ENCODE results near the gene NRBP1. TPM values are rescaled to one million over a fixed set of nuclear protein-coding genes. Genes with fewer than 3 reads are reported as not detected.
"Not testable (repeated sequence)": the region's sequence is repeated elsewhere in the genome, so short reads cannot be mapped to it uniquely, and the experiment has no call there.

The NRBP1 gene
- total RNA-seq, 2 donors from 2014 or later, result 138 to 150 TPM

DNA sequence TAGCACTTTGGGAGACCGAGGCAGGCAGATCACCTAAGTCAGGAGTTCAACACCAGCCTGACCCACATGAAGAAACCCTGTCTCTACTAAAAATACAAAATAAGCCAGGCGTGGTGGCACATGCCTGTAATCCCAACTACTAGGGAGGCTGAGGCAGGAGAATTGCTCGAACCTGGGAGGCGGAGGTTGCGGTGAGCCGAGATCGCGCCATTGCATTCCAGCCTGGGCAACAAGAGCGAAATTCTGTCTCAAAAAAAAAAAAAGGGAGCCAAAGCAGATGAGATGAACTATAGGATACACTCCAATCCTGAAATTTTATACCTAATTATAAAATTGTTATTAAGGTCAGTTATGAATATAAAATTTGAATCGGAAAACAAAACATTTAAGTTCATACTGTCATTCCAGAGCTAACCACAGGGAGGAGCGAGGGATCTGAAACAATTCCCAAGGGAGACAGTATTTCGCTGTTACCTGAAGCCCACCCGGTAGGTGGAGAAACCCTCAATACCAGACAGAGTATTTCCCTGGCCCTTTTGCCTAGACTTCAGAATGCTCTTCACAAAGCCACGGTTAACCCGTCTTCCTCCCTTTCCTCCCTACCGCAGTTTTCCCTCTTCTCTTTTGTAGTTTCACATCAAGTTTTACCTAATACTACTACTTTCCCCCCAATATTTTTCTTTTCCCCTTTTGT, 20.5 kb upstream of the NRBP1 start:
- DNase-seq (no peak), ATAC-seq (no peak)
- Mint-ChIP-seq H3K27ac (peak overlapping the region; percentile 76), H3K4me3 (peak overlapping the region; percentile 88), H3K36me3 (ENCODE audit: low read depth) (peaks cover 1% of the 10 kb centered on the region), H3K4me1 (peaks cover 33% of the 10 kb centered on the region), H3K27me3 (peaks cover 9% of the 10 kb centered on the region)
- H3K9me3 ChIP-seq (ENCODE audit: control insufficient read depth, low read length, poor library complexity, severe bottlenecking), result no peaks in the 10 kb centered on the region

DNA sequence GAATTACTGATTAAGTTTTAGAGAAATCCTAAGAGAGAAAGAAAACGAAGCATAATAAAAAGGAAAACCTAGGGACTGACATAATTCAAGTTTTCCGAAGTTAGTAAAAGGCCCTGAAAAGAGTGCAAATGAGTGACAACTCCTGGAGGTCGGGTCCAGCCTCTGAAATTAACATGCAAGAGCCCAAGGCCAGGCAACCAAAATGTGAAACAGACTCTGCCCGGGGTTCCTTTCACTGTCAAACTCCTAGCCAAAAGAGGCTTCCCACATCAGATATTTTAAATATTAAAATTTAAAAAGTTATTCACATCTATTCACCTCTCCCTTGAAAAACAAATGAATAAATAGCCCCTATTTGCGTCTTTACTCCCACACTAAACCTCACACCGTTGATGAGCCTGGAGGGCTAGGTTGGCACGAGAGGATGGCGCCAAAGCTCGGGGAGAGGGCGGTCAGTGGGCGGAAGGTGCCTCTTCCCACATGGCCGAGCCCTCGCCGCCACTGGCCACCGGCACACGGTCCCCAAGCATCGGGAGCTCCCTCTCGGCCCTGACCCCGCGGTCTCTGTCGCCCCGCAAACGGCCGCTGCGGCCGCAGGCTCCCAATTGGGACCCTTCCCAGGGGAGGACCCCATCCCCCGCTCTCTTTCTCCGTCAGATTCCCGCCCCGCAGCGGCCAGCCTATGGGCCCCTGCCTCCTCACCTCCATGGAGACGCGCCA, 19.7 kb upstream of the NRBP1 start:
- H3K4me1 Mint-ChIP-seq, result peaks cover 30% of the 10 kb centered on the region

DNA sequence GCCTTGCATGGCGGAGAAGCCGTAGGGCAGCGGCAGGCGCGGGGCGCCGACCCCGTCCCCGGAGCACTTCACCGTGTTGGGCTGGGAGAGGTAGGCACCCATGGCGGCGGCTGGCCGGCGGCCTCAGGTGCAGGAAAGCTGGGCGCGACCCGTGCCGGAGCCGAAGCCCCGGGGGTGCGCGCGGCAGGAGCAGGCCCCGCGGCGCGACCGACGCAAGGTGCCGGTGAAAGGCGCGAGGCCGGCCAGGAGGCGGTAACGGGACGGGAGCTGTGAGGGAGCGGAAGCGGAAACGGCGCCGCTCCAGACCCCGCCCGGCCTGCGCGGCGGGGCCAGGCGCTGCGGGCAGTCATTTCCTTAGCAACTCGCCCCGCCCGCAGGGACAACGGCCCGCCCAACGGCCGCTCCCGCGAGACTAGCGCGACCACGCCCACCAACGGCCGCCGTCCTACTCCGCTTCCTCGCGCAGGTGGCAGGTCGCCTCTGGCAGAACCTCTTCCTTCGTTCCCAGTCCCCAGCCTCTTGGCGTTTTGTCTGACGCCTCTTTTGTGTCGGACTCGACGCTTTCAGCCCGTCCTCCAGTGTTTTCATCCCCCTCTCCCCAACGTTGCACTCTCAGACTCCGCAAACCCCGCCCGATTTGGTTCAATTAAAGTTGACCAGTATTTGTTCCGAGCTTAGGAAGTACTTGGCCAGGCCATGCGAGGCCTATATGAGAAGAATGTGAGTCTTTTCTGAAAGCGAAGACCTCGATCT, 18.9 kb upstream of the NRBP1 start, which contains the start of gene PPM1G:
Gene PPM1G (minus strand): TSS at position 271 of the 753 bp plus-strand sequence. CDS start 169 bp downstream, at position 102.
- ATAC-seq (peak; percentile 98), DNase-seq (peak; percentile 94 to 97 (median 95))
- H3K4me3 Mint-ChIP-seq, result peak within 1 kb of the TSS; percentile 88
- peaks cover 30% of the 10 kb centered on the region for H3K4me1 Mint-ChIP-seq
- H3K27me3 Mint-ChIP-seq, result peaks cover 10% of the 10 kb centered on the region
- no peaks in the 10 kb centered on the region for H3K9me3 ChIP-seq (ENCODE audit: control insufficient read depth, low read length, poor library complexity, severe bottlenecking)
- peak within 1 kb of the TSS; percentile 76 for H3K27ac Mint-ChIP-seq
- H3K36me3 Mint-ChIP-seq (ENCODE audit: low read depth), result peaks cover 2% of the 10 kb centered on the region

More for the DNA sequence above, 19.7 kb upstream of the NRBP1 start:
- Mint-ChIP-seq H3K27ac (peak overlapping the region; percentile 76), H3K4me3 (peak overlapping the region; percentile 88), H3K27me3 (peaks cover 10% of the 10 kb centered on the region), H3K36me3 (ENCODE audit: low read depth) (peaks cover 2% of the 10 kb centered on the region)
- H3K9me3 ChIP-seq (ENCODE audit: control insufficient read depth, low read length, poor library complexity, severe bottlenecking), result no peaks in the 10 kb centered on the region
- peak; percentile 2 for ATAC-seq
- no peak for DNase-seq

DNA sequence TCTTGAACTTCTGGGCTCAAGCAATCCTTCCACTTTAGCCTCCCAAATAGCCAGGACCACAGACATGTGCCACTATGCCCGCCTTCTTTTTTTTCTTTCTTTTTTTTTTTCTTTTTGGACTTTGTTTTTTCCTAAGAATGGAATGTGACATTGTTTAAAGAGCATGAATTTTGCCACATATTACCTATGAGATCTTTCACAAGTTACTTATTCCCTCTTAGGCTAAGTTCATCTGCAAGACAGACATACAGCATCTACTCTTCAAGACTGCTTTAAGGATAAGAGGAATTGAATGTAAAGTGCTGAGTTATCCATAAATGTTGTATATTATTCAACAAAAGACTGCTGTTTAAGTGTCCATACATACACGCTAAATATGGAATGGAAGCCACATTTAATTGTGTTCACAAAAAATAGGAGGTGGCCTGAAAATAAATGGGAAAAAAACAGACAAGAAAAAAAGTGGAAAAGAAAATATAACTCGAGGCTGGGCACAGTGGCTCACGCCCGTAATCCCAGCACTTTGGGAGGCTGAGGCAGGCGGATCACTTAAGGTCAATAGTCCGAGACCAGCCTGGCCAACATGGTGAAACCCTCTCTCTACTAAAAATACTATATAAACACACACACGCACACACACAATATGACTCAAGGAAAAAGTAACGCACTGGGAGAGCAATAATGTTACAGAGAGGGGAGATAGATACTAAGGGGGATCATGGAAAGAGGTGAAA, 15.8 kb upstream of the NRBP1 start:
- Mint-ChIP-seq H3K27me3 (peaks cover 10% of the 10 kb centered on the region), H3K4me1 (peaks cover 16% of the 10 kb centered on the region), H3K27ac (no peak overlapping the region), H3K4me3 (no peak overlapping the region), H3K36me3 (ENCODE audit: low read depth) (peaks cover 2% of the 10 kb centered on the region)
- no peak for DNase-seq
- no peaks in the 10 kb centered on the region for H3K9me3 ChIP-seq (ENCODE audit: control insufficient read depth, low read length, poor library complexity, severe bottlenecking)
- ATAC-seq, result no peak

DNA sequence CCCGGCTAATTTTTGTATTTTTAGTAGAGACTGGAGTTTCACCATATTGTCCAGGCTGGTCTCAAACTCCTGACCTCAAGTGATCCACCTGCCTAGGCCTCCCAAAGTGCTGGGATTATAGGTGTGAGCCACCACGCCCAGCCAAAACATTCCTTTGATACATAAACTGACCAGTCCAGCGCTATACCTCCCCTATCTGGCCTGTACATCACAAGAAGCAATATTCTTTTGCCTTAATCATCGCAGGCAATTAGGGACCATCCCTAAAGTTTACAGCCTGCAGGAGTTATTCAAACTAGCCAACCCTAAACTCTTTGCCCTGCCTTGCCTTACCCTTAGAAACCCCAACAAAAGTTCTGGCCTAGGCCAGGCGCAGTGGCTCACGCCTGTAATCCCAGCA, 12.3 kb upstream of the NRBP1 start:
- Mint-ChIP-seq H3K4me1 (peaks cover 2% of the 10 kb centered on the region), H3K4me3 (no peak overlapping the region), H3K27ac (no peak overlapping the region), H3K36me3 (ENCODE audit: low read depth) (peaks cover 2% of the 10 kb centered on the region), H3K27me3 (peaks cover 10% of the 10 kb centered on the region)
- H3K9me3 ChIP-seq (ENCODE audit: control insufficient read depth, low read length, poor library complexity, severe bottlenecking), result no peaks in the 10 kb centered on the region
- ATAC-seq, result no peak
- DNase-seq, result no peak

DNA sequence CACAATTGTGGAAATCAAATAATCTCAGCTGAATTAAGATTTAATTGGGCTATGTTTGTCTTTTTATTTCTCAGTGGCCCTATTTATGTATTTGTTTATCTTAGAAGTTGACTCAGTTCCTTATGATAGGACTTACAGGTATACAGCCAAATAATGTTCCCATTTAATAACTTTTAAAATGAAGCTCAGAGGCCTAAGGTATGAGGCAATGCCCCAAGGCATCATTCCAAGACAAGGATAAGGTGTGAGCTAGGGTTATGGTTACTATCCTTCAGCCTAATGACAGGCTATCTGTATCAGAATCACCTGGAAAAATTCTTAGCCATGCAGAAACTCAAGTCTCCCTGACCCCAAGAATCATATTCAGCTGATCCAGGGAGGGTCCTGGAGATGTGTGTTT, 7.4 kb upstream of the NRBP1 start:
- Mint-ChIP-seq H3K36me3 (ENCODE audit: low read depth) (no peaks in the 10 kb centered on the region), H3K27ac (no peak overlapping the region), H3K4me3 (no peak overlapping the region), H3K27me3 (no peaks in the 10 kb centered on the region), H3K4me1 (peaks cover 2% of the 10 kb centered on the region)
- DNase-seq (no peak), ATAC-seq (no peak)
- no peaks in the 10 kb centered on the region for H3K9me3 ChIP-seq (ENCODE audit: control insufficient read depth, low read length, poor library complexity, severe bottlenecking)

DNA sequence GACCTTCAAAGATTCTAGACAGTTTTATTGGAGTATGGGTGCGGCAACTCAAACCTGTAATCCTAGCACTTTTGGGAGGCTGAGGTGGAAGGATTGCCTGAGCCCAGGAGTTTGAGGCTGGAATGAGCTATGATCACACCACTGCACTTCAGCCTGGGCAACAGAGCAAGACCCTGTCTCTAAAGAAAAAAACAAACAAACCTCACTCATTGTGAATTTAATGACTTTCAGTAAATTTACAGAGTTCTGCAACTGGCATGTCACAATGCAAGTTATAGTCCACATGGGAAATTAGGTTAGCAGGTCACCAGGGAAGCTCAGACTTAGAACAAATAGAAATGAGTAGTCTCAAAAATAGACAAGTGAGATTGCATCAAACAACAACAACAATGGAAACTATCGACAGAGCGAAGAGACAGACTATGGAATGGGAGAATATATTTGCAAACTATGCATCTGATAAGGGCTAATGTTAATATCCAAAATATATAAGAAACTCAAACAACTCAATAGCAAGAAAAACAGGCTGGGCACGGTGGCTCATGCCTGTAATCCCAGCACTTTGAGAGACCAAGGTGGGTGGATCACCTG, 6.7 kb upstream of the NRBP1 start:
- H3K4me3 Mint-ChIP-seq, result no peak overlapping the region
- DNase-seq, result no peak
- no peak for ATAC-seq
- peaks cover 2% of the 10 kb centered on the region for H3K4me1 Mint-ChIP-seq
- H3K27me3 Mint-ChIP-seq, result no peaks in the 10 kb centered on the region
- no peak overlapping the region for H3K27ac Mint-ChIP-seq
- no peaks in the 10 kb centered on the region for H3K9me3 ChIP-seq (ENCODE audit: control insufficient read depth, low read length, poor library complexity, severe bottlenecking)
- H3K36me3 Mint-ChIP-seq (ENCODE audit: low read depth), result no peaks in the 10 kb centered on the region

DNA sequence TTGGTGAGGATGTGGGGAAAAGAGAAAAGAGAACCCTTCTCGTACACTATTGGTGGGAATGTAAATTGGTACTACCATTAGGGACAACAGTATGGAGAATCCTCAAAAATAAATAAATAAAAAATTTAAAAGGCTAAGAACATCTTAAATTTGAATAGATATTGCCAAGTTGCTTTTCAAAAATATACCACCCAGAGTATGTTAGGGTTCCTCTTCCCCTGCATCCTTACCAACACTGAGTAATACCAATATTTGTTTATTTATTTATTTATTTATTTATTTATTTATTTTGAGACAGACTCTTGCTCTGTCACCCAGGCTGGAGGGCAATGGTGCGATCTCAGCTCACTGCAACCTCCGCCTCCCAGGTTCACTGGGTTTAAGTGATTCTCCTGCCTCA, 5.5 kb upstream of the NRBP1 start:
- DNase-seq (no peak), ATAC-seq (no peak)
- Mint-ChIP-seq H3K4me3 (no peak overlapping the region), H3K4me1 (peaks cover 6% of the 10 kb centered on the region), H3K27ac (no peak overlapping the region), H3K27me3 (no peaks in the 10 kb centered on the region), H3K36me3 (ENCODE audit: low read depth) (no peaks in the 10 kb centered on the region)
- no peaks in the 10 kb centered on the region for H3K9me3 ChIP-seq (ENCODE audit: control insufficient read depth, low read length, poor library complexity, severe bottlenecking)

DNA sequence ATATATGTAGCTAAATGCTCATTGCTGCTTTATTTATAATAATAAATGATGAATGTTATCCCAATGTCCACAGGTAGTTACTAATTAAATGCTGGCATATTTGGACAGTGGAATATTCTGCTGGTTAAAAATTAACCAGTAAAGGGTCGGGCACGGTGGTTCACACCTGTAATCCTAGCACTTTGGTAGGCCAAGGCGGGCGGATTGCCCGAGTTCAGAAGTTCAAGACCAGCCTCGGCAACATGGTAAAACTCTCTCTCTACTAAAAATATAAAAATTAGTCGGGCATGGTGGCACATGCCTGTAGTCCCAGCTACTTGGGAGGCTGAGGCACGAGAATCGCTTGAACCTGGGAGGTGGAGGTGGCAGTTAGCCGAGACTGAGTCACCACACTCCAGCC, 3.4 kb upstream of the NRBP1 start:
- not testable (repeated sequence) for H3K36me3 Mint-ChIP-seq (ENCODE audit: low read depth); H3K4me3 Mint-ChIP-seq; DNase-seq; H3K27me3 Mint-ChIP-seq; H3K9me3 ChIP-seq (ENCODE audit: control insufficient read depth, low read length, poor library complexity, severe bottlenecking); H3K27ac Mint-ChIP-seq; ATAC-seq
- peaks cover 18% of the 10 kb centered on the region for H3K4me1 Mint-ChIP-seq

DNA sequence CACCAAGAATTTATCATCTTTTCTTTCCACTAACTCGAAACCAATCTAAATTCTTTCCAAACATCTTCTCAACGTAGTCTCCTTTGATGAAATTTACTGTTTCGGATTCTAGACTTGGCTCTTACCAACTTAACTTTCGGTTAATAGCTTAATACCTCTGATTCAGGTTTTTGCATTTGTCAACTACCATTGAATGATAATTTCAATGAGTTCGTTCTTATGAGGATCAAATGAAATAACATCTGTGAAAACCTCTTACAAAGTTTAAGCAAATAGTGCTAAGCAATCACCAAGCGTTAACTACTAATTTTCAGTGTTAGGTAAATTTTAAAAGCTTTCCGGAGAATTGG, 593 bp upstream of the NRBP1 start:
- no peak for DNase-seq
- Mint-ChIP-seq H3K4me1 (peaks cover 28% of the 10 kb centered on the region), H3K4me3 (peak overlapping the region; percentile 97), H3K27ac (peak overlapping the region; percentile 95), H3K36me3 (ENCODE audit: low read depth) (no peaks in the 10 kb centered on the region), H3K27me3 (no peaks in the 10 kb centered on the region)
- ATAC-seq, result no peak
- H3K9me3 ChIP-seq (ENCODE audit: control insufficient read depth, low read length, poor library complexity, severe bottlenecking), result no peaks in the 10 kb centered on the region

DNA sequence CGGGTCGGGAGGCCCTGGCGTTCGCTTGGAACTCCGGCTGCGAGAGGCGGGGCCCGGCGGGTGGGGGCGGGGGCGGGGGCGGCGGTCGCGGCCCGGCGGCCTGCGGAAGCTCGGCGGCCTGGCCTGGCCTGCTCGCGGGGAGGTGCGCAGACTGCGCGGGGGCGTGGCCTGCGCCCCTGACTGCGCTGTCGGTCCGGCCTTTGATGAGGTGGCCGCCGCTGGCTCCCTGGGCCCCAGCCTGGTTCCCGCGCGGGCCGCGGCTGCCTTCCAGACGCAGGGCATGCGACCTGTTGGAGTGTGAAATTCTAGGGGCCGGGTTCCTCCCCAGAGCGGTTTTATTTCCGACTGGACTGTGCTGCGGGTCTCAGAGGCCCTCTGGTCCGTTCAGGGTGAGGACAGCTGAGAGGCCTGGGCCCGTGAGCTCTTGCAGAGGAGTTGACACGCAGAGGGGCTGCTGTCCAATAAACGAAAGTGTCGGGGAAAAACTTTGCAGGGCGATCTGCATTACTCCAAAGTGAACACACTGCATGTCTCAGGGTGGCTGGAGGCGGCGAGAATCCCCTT, 629 bp downstream of the NRBP1 start:
- H3K9me3 ChIP-seq (ENCODE audit: control insufficient read depth, low read length, poor library complexity, severe bottlenecking), result no peaks in the 10 kb centered on the region
- DNase-seq (peak; percentile 28 to 73 (median 72)), ATAC-seq (peak; percentile 57)
- Mint-ChIP-seq H3K27me3 (no peaks in the 10 kb centered on the region), H3K4me1 (peaks cover 31% of the 10 kb centered on the region), H3K4me3 (peak overlapping the region; percentile 97), H3K36me3 (ENCODE audit: low read depth) (peaks cover 8% of the 10 kb centered on the region), H3K27ac (peak overlapping the region; percentile 95)

DNA sequence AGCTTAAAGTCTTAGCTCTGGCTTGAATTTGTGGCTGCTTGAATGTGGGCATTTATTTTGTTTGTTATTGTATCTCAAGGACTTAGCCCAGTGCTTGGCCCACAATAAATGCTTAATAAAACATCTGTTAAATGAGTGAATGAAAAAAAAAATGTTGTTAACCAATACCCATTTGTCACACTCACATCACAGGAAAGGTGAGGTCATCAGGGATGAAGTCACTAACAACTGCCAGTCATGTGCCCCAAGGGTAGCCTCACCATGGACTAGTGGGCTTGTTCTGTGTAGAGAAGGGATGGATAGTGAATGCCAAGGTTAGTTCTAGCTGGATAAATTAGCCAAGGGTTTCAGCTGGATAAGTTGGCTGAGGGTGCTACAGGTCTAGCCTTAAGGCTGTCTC, 3.0 kb downstream of the NRBP1 start:
- Mint-ChIP-seq H3K27me3 (no peaks in the 10 kb centered on the region), H3K27ac (peak overlapping the region; percentile 39), H3K4me1 (peaks cover 33% of the 10 kb centered on the region), H3K36me3 (ENCODE audit: low read depth) (peaks cover 14% of the 10 kb centered on the region), H3K4me3 (peak overlapping the region; percentile 68)
- H3K9me3 ChIP-seq (ENCODE audit: control insufficient read depth, low read length, poor library complexity, severe bottlenecking), result no peaks in the 10 kb centered on the region
- no peak for DNase-seq
- no peak for ATAC-seq

All from T-helper 17 cell (primary cell).